ENCODE measurements around the gene PNRC1. TPM values are rescaled to one million over a fixed set of nuclear protein-coding genes. Genes with fewer than 3 reads are reported as not detected.
"Not testable (repeated sequence)": the region's sequence is repeated elsewhere in the genome, so short reads cannot be mapped to it uniquely, and the experiment has no call there.

Gene PNRC1
- total and polyA plus RNA-seq, 2 donors from 2014 or later = 72.0 to 232 TPM

DNA sequence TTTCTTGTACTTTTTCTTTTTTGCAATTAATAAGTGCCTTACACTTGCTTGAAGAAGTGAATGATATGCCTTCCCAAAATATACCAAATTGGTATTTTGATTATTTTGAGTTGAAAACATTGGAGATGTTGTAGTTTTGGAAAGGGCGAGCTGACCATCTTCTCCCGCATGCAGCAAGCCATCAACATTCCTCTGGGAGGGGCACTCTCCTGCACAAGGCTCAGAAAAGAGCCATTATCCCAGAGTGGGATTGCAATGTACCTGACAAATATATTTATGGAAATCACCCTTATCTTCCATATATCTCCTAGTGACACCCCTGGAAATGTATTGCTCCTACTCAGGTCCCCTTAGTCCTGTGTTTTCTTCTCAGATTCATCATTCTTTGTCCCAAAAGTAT is 22.8 kb upstream of the PNRC1 start:
- no peaks in the 10 kb centered on the region for H3K27me3 ChIP-seq (ENCODE audit: control insufficient read depth, insufficient read depth, low read length)
- no peak overlapping the region for H3K4me3 ChIP-seq (ENCODE audit: low read length in 3 of 3)
- H3K9me3 ChIP-seq (ENCODE audit: control insufficient read depth in 2 of 3, insufficient read depth in 1 of 3, low read length in 3 of 3) = peaks cover 0 to 1% (median 0%) of the 10 kb centered on the region in 3 donors
- no peaks in the 10 kb centered on the region for H3K4me1 ChIP-seq (ENCODE audit: control insufficient read depth in 2 of 3, insufficient read depth in 2 of 3, low read depth in 1 of 3, low read length in 3 of 3)
- DNase-seq = no peak
- no peak overlapping the region for H3K27ac ChIP-seq (ENCODE audit: low read depth in 2 of 2, low read length in 2 of 2)
- no peaks in the 10 kb centered on the region for H3K36me3 ChIP-seq (ENCODE audit: control insufficient read depth in 2 of 3, insufficient read depth in 3 of 3, low read length in 3 of 3)
- TF ChIP-seq, protein P1, sequence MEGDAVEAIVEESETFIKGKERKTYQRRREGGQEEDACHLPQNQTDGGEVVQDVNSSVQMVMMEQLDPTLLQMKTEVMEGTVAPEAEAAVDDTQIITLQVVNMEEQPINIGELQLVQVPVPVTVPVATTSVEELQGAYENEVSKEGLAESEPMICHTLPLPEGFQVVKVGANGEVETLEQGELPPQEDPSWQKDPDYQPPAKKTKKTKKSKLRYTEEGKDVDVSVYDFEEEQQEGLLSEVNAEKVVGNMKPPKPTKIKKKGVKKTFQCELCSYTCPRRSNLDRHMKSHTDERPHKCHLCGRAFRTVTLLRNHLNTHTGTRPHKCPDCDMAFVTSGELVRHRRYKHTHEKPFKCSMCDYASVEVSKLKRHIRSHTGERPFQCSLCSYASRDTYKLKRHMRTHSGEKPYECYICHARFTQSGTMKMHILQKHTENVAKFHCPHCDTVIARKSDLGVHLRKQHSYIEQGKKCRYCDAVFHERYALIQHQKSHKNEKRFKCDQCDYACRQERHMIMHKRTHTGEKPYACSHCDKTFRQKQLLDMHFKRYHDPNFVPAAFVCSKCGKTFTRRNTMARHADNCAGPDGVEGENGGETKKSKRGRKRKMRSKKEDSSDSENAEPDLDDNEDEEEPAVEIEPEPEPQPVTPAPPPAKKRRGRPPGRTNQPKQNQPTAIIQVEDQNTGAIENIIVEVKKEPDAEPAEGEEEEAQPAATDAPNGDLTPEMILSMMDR (IDR thresholded peaks at IDR 0.05; ENCODE audit: borderline replicate concordance, extremely low read depth, insufficient read depth) = no peak
- intact Hi-C loops (cut with DNase I) = no loop called here
- no peak for FAIRE-seq
- no peak overlapping the region for H3K9ac ChIP-seq (ENCODE audit: low read length in 3 of 3)

DNA sequence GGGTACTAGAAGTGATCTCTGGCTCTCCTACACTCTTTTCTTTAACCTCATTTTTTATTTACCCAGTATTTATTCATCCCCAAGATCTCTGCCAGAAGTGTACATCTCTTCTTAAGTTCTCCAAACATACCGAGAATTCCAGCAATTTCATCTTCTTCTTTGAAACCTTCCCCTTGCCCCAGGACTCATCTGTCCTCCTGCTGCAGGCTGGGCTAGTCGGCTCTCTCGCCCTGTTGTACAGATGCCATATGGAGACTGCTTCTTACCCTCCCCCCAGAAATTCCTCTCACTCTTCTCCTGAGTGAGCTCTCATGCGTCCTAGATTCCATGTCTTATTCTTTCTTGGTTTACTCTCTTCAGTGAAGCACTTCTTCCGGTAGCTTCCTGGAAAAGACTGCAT is 21.9 kb upstream of the PNRC1 start:
- Histone ChIP-seq H3K36me3 (ENCODE audit: control insufficient read depth in 2 of 3, insufficient read depth in 3 of 3, low read length in 3 of 3) (no peaks in the 10 kb centered on the region), H3K9me3 (ENCODE audit: control insufficient read depth in 2 of 3, insufficient read depth in 1 of 3, low read length in 3 of 3) (peaks cover 0 to 1% (median 0%) of the 10 kb centered on the region in 3 donors), H3K9ac (ENCODE audit: low read length in 3 of 3) (no peak overlapping the region), H3K4me3 (ENCODE audit: low read length in 3 of 3) (no peak overlapping the region), H3K27ac (ENCODE audit: low read depth in 2 of 2, low read length in 2 of 2) (no peak overlapping the region), H3K4me1 (ENCODE audit: control insufficient read depth in 2 of 3, insufficient read depth in 2 of 3, low read depth in 1 of 3, low read length in 3 of 3) (no peaks in the 10 kb centered on the region), H3K27me3 (ENCODE audit: control insufficient read depth, insufficient read depth, low read length) (no peaks in the 10 kb centered on the region)
- FAIRE-seq (no peak), DNase-seq (no peak)
- intact Hi-C loops (cut with DNase I) = no loop called here
- TF ChIP-seq, protein P1 (IDR thresholded peaks at IDR 0.05; ENCODE audit: borderline replicate concordance, extremely low read depth, insufficient read depth) = no peak

DNA sequence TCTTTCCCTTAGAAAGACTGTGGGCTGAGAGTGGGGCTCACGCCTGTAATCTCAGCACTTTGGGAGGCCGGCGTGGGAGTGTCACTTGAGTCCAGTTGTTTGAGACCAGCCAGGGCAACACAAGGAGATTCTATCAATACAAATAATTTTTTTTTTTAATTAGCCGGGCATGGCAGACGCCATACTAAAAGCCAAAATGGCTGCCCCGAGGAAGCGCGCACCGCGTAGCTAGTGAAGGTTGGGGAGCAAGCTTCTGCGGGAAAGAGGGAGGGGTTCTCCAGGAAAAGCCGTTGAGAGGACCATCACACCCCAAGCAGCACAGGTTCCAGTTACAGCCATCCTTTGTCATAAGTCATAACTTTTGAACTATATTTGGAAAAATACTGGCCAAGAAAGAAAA is 21.3 kb upstream of the PNRC1 start:
- Histone ChIP-seq H3K4me3 (ENCODE audit: low read length in 3 of 3) (no peak overlapping the region), H3K9me3 (ENCODE audit: control insufficient read depth in 2 of 3, insufficient read depth in 1 of 3, low read length in 3 of 3) (no peaks in the 10 kb centered on the region), H3K27ac (ENCODE audit: low read depth in 2 of 2, low read length in 2 of 2) (no peak overlapping the region), H3K27me3 (ENCODE audit: control insufficient read depth, insufficient read depth, low read length) (no peaks in the 10 kb centered on the region), H3K36me3 (ENCODE audit: control insufficient read depth in 2 of 3, insufficient read depth in 3 of 3, low read length in 3 of 3) (no peaks in the 10 kb centered on the region), H3K4me1 (ENCODE audit: control insufficient read depth in 2 of 3, insufficient read depth in 2 of 3, low read depth in 1 of 3, low read length in 3 of 3) (no peaks in the 10 kb centered on the region), H3K9ac (ENCODE audit: low read length in 3 of 3) (no peak overlapping the region)
- no peak for DNase-seq
- intact Hi-C loops (cut with DNase I) = no loop called here
- TF ChIP-seq, protein P1 (IDR thresholded peaks at IDR 0.05; ENCODE audit: borderline replicate concordance, extremely low read depth, insufficient read depth) = no peak
- no peak for FAIRE-seq

DNA sequence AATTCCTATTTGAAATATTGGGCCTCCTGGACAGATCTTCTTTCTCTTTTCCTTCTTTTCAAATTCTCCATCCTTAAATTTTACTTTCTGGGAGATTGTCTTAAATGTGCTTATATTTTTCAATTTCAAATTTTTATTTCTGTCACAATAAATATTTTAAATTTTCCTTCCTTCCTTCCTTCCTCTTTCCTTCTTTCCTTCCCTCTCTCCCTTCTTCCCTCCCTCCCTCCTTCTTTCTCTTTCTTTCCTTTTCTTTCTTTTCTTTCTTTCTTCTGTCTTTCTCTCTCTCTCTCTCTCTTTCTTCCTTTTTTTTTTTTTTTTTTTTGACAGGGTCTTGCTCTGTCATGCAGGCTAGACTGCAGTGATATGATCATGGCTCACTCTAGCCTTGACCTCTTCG is 16.7 kb upstream of the PNRC1 start:
- TF ChIP-seq, protein P1 (IDR thresholded peaks at IDR 0.05; ENCODE audit: borderline replicate concordance, extremely low read depth, insufficient read depth) = no peak
- Histone ChIP-seq H3K27me3 (ENCODE audit: control insufficient read depth, insufficient read depth, low read length) (no peaks in the 10 kb centered on the region), H3K9ac (ENCODE audit: low read length in 3 of 3) (no peak overlapping the region), H3K4me3 (ENCODE audit: low read length in 3 of 3) (no peak overlapping the region), H3K27ac (ENCODE audit: low read depth in 2 of 2, low read length in 2 of 2) (no peak overlapping the region), H3K9me3 (ENCODE audit: control insufficient read depth in 2 of 3, insufficient read depth in 1 of 3, low read length in 3 of 3) (no peaks in the 10 kb centered on the region), H3K4me1 (ENCODE audit: control insufficient read depth in 2 of 3, insufficient read depth in 2 of 3, low read depth in 1 of 3, low read length in 3 of 3) (no peaks in the 10 kb centered on the region), H3K36me3 (ENCODE audit: control insufficient read depth in 2 of 3, insufficient read depth in 3 of 3, low read length in 3 of 3) (no peaks in the 10 kb centered on the region)
- FAIRE-seq = no peak
- intact Hi-C loops (cut with DNase I) = no loop called here
- DNase-seq = no peak

DNA sequence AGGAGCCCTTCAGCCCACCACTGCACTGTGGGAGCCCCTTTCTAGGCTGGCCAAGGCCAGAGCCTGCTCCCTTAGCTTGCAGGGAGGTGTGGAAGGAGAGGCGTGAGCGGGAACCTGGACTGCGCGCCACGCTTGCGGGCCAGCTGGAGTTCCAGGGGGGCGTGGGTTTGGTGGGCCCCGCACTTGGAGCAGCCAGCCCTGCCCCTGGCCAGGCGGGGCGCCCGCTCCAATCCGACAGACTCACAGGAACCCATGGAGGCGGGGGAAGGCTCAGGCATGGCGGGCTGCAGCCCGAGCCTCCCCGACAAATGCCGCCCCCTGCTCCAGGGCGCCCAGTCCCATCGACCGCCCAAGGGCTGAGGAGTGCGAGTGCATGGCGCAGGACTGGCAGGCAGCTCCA is 15.6 kb upstream of the PNRC1 start:
- H3K9ac ChIP-seq (ENCODE audit: low read length in 3 of 3); DNase-seq: not testable (repeated sequence)

DNA sequence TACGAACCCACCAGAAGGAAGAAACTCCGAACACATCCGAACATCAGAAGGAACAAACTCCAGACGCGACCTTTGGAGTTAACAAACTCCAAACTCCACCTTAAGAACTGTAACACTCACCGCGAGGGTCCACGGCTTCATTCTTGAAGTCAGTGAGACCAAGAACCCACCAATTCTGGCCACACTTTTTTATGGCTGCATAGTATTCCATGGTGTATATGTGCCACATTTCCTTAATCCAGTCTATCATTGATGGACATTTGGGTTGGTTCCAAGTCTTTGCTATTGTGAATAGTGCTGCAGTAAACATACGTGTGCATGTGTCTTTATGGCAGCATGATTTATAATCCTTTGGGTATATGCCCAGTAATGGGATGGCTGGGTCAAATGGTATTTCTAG is 14.4 kb upstream of the PNRC1 start:
- H3K4me1 ChIP-seq (ENCODE audit: control insufficient read depth in 2 of 3, insufficient read depth in 2 of 3, low read depth in 1 of 3, low read length in 3 of 3); H3K4me3 ChIP-seq (ENCODE audit: low read length in 3 of 3); H3K27ac ChIP-seq (ENCODE audit: low read depth in 2 of 2, low read length in 2 of 2); H3K9me3 ChIP-seq (ENCODE audit: control insufficient read depth in 2 of 3, insufficient read depth in 1 of 3, low read length in 3 of 3); FAIRE-seq; DNase-seq; H3K36me3 ChIP-seq (ENCODE audit: control insufficient read depth in 2 of 3, insufficient read depth in 3 of 3, low read length in 3 of 3); H3K27me3 ChIP-seq (ENCODE audit: control insufficient read depth, insufficient read depth, low read length); H3K9ac ChIP-seq (ENCODE audit: low read length in 3 of 3); intact Hi-C loops (cut with DNase I): not testable (repeated sequence)

More for the DNA sequence above, 15.6 kb upstream of the PNRC1 start:
- FAIRE-seq; H3K36me3 ChIP-seq (ENCODE audit: control insufficient read depth in 2 of 3, insufficient read depth in 3 of 3, low read length in 3 of 3); intact Hi-C loops (cut with DNase I); H3K9me3 ChIP-seq (ENCODE audit: control insufficient read depth in 2 of 3, insufficient read depth in 1 of 3, low read length in 3 of 3); H3K4me3 ChIP-seq (ENCODE audit: low read length in 3 of 3); H3K27me3 ChIP-seq (ENCODE audit: control insufficient read depth, insufficient read depth, low read length); H3K4me1 ChIP-seq (ENCODE audit: control insufficient read depth in 2 of 3, insufficient read depth in 2 of 3, low read depth in 1 of 3, low read length in 3 of 3); H3K27ac ChIP-seq (ENCODE audit: low read depth in 2 of 2, low read length in 2 of 2): not testable (repeated sequence)
